GM18517 (cell line): ENCODE results near the gene DGKH.

Experiments
- ATAC-seq: cut with Tn5 transposase; IDR thresholded peaks from one replicate; pipeline ENCODE4 v1.9.1; 2021; ENCODE audit warnings: mild to moderate bottlenecking, moderate library complexity; ENCODE audit not compliant: unreplicated experiment

DGKH gene

DNA sequence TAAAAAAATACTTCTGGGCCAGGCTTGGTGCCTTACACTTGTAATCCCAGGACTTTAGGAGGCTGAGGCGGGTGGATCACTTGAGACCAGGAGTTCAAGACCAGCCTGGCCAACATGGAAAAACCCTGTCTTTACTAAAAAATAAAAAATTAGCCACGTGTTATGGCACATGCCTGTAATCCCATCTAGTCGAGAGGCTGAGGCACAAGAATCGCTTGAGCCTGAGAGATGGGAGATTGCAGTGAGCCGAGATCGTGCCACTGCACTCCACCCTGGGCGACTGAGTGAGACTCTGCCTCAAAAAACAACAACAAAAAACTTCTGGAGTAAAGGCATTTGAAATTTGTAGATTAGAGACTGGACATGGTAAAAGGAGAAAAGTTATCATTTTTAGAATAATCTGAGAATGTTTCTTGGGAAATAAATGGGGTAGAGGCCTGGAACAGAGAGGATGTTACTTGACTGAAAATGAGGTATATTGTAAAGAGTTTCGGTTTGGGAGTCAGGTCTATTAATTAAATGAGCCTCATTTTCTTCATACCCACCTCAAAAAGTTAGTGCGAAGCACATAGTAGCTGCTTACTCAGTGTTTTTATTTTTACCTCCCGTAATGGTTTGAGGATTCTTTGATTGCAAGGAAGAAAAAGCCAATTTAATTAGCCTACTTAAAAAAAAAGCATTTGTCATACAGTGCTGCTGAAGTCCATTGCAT lies 226.1 kb downstream of the DGKH start:
- ATAC-seq: no peak

DNA sequence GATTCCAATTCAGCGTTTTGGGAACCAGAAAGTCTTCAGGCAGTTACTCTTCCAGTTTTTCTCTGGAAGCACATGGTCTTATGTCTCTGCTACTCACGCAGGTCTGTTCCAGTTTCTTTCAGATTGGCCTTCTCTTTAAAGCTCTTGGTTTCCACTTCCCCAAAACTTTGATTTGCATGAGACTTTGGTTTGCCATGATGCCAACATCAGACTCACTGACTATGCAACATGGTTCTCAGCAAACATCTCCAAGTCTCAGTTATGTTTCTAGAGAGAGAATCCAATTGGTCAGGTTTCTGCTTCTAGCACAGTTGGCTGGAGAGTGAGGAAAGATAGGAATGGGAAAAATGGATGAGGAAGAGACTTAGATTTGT lies 226.6 kb downstream of the DGKH start:
- peak; percentile 38 for ATAC-seq

DNA sequence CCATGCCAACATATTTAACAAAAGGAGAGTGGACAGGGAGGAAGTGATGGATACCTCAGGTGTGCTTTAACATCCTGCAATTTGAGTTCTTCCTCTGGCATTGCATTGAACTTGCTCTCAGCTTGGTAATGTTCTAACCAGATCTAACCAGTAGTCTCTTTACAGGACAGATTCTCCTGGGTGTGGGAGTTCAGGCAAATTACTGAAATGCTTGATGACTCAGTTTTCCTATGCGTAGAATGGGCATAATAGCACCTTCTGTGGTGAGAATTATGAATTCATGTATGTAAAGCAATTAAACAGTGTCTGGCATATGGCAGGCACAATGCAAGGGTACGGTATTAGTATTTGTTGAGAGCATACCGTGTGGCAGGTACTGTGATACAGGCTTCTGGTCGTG lies 227.1 kb downstream of the DGKH start:
- no peak for ATAC-seq

DNA sequence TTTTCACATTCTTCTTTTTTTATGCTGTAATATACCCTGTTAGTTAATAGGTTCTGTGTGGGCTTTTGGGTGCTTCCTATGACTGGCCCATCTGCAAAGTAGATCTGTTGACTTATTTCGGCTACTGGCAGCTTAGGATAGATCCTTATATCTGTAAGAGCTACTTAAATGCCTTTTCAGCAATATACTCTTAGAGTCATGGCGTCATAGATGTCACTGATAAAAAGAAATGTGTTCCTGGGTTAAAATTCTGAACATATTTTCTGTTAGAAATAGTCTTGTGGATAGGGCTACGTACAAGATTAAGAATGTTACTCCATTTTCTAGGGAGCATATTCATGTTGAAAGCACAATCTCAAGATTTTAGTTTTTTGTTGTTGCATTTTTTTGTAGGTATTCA lies 228.2 kb downstream of the DGKH start:
- no peak for ATAC-seq

DNA sequence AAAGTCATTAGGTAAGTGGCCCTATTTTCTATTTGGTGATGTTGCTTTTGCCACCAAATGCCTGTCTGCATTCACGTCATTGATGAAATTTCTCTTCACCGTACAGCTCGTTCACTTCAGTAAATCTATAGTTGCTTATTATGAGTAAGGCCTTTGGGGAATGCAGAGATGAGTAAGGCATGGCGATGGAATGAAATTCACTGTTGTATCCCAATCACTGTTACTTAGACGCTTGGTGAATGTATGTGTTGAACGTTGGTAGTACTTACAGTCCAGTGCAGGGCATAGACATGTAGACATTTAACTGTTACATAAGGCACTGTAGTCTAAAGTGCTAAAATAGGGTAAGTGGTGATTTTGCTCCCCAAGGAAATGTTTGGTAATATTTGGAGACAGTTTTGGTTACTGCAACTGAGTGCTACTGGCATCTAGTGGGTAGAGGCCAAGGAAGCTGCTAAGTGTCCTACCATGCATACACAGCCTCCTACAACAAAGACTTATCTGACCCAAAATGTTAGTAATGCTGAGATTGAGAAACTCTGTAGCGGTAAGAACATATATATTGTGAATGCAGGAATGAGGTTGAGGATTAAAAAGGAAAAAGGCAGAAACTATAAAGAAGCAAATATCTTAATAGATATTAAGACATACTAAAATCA lies 229.3 kb downstream of the DGKH start:
- no peak for ATAC-seq

DNA sequence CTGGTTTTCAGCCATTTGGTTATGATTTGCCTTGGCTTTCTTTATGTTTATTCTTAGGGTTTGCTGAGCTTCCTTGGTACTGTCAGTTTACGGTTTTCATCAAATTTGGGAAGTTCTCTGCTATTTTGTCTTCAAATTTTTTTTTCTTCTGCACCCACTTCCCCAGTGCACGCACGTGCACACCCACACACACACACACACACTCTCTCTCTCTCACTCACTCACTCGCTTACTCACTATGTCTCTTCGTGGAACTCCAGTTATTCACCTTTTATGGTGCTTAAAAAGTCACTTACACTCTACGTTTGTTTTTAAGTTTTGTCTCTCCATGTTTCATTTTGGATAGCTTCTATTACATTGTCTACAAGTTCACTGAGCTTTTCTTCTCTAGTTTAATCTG lies 230.6 kb downstream of the DGKH start:
- no peak for ATAC-seq

DNA sequence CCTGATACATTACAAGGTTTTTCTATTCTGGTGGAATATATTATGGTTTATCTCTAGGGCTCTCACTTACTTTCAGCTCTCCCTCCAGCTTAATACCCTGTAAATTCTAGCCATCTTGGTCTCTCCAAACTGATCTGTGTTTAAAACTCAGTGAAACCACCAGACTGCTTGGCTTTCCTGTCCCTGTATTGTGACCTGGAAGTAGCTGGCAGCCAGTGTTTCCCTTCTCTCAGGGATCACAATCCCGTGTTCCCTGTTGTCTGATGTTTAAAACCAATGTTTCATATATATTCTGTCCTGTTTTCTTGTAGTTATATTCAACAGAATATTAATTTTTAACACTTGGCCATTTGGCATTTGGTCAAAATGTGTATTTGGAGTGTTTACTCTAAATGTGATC lies 231.5 kb downstream of the DGKH start:
- no peak for ATAC-seq

DNA sequence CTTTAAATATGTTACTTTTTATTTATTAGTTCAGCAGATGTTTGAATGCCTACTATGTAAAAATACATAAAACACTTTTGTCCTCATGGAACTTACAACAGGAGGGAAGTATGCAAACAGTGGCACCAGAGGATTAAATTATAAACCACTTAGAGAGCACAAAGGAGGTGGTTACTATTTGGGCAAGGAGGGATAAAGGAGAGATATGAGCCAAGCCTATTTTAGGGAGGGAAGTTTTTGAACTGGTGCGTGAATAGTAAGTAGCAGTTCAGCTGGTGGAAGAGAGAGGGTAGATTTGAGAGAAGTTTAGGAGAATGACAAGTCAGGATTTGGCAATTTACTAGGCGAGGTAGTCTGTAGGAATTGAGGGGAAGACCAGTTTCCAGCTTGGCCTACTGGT lies 232.1 kb downstream of the DGKH start:
- no peak for ATAC-seq

DNA sequence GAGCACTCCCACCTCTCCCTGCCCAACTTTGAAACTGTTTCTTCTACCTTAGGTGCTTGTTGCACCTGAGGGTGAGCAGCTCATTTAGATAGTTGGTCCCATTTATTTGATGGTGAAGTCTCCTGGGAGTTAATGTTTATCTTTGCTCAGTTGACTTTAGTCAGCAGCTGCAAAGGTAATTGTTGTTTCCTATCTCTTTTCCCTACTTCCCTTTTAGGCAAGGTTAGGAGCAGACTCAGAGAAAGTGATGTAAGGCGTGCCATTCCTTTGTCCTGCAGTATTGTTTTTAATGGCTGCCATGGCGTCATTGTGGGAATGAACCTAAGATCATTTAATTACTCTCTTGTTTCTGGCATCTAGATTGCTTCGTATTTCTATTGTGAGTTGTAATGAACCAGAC lies 235.1 kb downstream of the DGKH start:
- no peak for ATAC-seq

DNA sequence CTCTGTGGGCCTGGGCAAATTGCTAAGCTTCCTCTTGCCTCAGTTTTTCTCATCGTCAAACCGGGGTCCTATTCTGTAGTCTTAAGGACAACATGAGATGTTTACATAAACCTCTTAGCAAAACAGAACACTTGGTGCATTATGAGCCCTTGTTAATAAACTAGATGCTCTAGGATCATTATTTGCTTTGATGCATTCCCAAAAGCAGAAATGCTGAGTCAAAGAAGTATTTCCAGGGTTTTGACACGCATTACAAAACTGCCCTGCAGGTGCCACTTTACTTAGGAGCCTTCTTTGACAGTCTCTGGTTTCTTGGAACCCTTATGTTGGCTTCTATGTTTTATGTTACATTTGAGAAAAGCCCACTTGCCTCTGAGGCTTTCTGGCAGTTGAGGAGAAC lies 235.6 kb downstream of the DGKH start:
- ATAC-seq: no peak
